Smooth muscle cell (in vitro differentiated cells): ENCODE results near the gene FHOD1. TPM values are rescaled to one million over a fixed set of nuclear protein-coding genes. Genes with fewer than 3 reads are reported as not detected.

Source experiments
- DNase-seq: peaks from one replicate; lab custom pipeline; 2025; ENCODE audit not compliant: unreplicated experiment; lab: John Stamatoyannopoulos, UW
- H2AFZ ChIP-seq: fragments of 200-600 bp; sonication (generic); 2 replicates; pipeline ENCODE4 v1.6.0; 2016; ENCODE audit warnings: antibody characterized with exemption, low read depth, mild to moderate bottlenecking
- H3F3A ChIP-seq: fragments of 200-600 bp; sonication (generic); 2 replicates; pipeline ENCODE4 v1.6.0; 2017; ENCODE audit warnings: antibody characterized with exemption, low read depth
- H3K27ac ChIP-seq: fragments of 200-600 bp; sonication (generic); 2 replicates; pipeline ENCODE4 v1.5.1; 2016; ENCODE audit warnings: low read depth, mild to moderate bottlenecking
- H3K27me3 ChIP-seq: fragments of 200-600 bp; sonication (generic); 2 replicates; pipeline ENCODE4 v1.6.1; 2016; ENCODE audit warnings: low read depth, mild to moderate bottlenecking
- H3K36me3 ChIP-seq: fragments of 200-600 bp; sonication (generic); 2 replicates; pipeline ENCODE4 v1.5.1; 2016; ENCODE audit warnings: low read depth
- H3K4me1 ChIP-seq: fragments of 200-600 bp; sonication (generic); 2 replicates; pipeline ENCODE4 v1.5.1; 2016; ENCODE audit warnings: low read depth
- H3K4me2 ChIP-seq: fragments of 200-600 bp; sonication (generic); 2 replicates; pipeline ENCODE4 v1.6.0; 2016; ENCODE audit warnings: mild to moderate bottlenecking
- H3K4me3 ChIP-seq: fragments of 200-600 bp; sonication (generic); 2 replicates; pipeline ENCODE4 v1.5.1; 2016; ENCODE audit warnings: mild to moderate bottlenecking
- H3K79me2 ChIP-seq: fragments of 200-600 bp; sonication (generic); 2 replicates; pipeline ENCODE4 v1.6.0; 2016; ENCODE audit warnings: low read depth, mild to moderate bottlenecking
- H3K9ac ChIP-seq: fragments of 200-600 bp; sonication (generic); 2 replicates; pipeline ENCODE4 v1.6.0; 2016; ENCODE audit warnings: low read depth
- H3K9me3 ChIP-seq: fragments of 200-600 bp; sonication (generic); replicated peaks from 2 replicates; pipeline ENCODE4 v1.5.1; 2016; ENCODE audit warnings: low read depth
- H4K20me1 ChIP-seq: fragments of 200-600 bp; sonication (generic); 2 replicates; pipeline ENCODE4 v1.6.0; 2016; ENCODE audit warnings: low read depth
- CTCF ChIP-seq: fragments of 200-600 bp; sonication (generic); IDR thresholded peaks from 2 replicates; pipeline ENCODE4 v1.5.1; 2017; ENCODE audit warnings: borderline replicate concordance, mild to moderate bottlenecking, antibody characterized with exemption; ENCODE audit not compliant: insufficient read depth, poor library complexity, severe bottlenecking
- WGBS: methylation state at CpG from one replicate; pipeline ENCODE4 v1.1.7; 2016; ENCODE audit warnings: low lambda C conversion rate; 5-methylcytosine and 5-hydroxymethylcytosine counted together
- polyA plus RNA-seq: library from polyadenylated mRNA; unstranded; fragments of >200 nt; fragmentation: Nextera tagmentation; extraction: Ambion mirVana; gene quantifications from 2 replicates; pipeline ENCODE4 v1.2.1, GENCODE V29; 2016
- total RNA-seq: library from RNA; depleted of rRNA; stranded (reverse); fragments of >200 nt; gene quantifications from 2 replicates; pipeline ENCODE4 v1.2.3, GENCODE V29; 2014

FHOD1 gene
- total and polyA plus RNA-seq, 2 experiments from 2014 or later: 16.0 to 23.3 TPM

- no peak for DNase-seq
- Histone ChIP-seq H2AFZ (peak overlapping the region; percentile 43), H4K20me1 (peaks cover 29% of the 10 kb centered on the region), H3K4me2 (peak overlapping the region; percentile 90), H3K9me3 (no peaks in the 10 kb centered on the region), H3K4me3 (peak overlapping the region; percentile 63), H3K27me3 (no peaks in the 10 kb centered on the region), H3K36me3 (no peaks in the 10 kb centered on the region), H3K4me1 (peaks cover 13% of the 10 kb centered on the region), H3K9ac (peak overlapping the region; percentile 96), H3K27ac (peak overlapping the region; percentile 94), H3K79me2 (peaks cover 10% of the 10 kb centered on the region), H3F3A (no peaks in the 10 kb centered on the region)
- no peak for TF ChIP-seq CTCF
- 5% methylated on average over 11 of the region's 11 CpGs for WGBS
Measured at GRCh38 chr16:67183284-67183626, 64.0 kb downstream of the FHOD1 start.

GRCh38 chr16:67182288-67182687 lies 65.0 kb downstream of the FHOD1 start:
- Histone ChIP-seq H3K4me3 (peak overlapping the region; percentile 63), H2AFZ (no peak overlapping the region), H3K4me2 (peak overlapping the region; percentile 90), H3K36me3 (no peaks in the 10 kb centered on the region), H3K27ac (no peak overlapping the region), H3K9me3 (no peaks in the 10 kb centered on the region), H3K4me1 (peaks cover 13% of the 10 kb centered on the region), H3K27me3 (no peaks in the 10 kb centered on the region), H3K79me2 (peaks cover 10% of the 10 kb centered on the region), H3F3A (no peaks in the 10 kb centered on the region), H4K20me1 (peaks cover 38% of the 10 kb centered on the region), H3K9ac (no peak overlapping the region)
- no peak for TF ChIP-seq CTCF
- no peak for DNase-seq
- WGBS: 75% methylated on average over 2 of the region's 2 CpGs

- TF ChIP-seq CTCF: no peak
- Histone ChIP-seq H3K4me2 (no peak overlapping the region), H3K79me2 (peaks cover 10% of the 10 kb centered on the region), H3F3A (no peaks in the 10 kb centered on the region), H3K27me3 (no peaks in the 10 kb centered on the region), H4K20me1 (peaks cover 41% of the 10 kb centered on the region), H3K4me1 (peaks cover 13% of the 10 kb centered on the region), H3K4me3 (no peak overlapping the region), H3K9me3 (no peaks in the 10 kb centered on the region), H3K9ac (no peak overlapping the region), H2AFZ (no peak overlapping the region), H3K27ac (no peak overlapping the region), H3K36me3 (no peaks in the 10 kb centered on the region)
- DNase-seq: no peak
- 94% methylated on average over 2 of the region's 2 CpGs for WGBS
Measured at GRCh38 chr16:67181346-67181745, 65.9 kb downstream of the FHOD1 start.

GRCh38 chr16:67180166-67180565 lies 67.1 kb downstream of the FHOD1 start:
- no peaks in the 10 kb centered on the region for H3K9me3 ChIP-seq
- peaks cover 43% of the 10 kb centered on the region for H4K20me1 ChIP-seq
- H3K4me2 ChIP-seq: no peak overlapping the region
- peaks cover 10% of the 10 kb centered on the region for H3K79me2 ChIP-seq
- no peak for TF ChIP-seq CTCF
- no peak for DNase-seq
- H3K4me3 ChIP-seq: no peak overlapping the region
- no peaks in the 10 kb centered on the region for H3K36me3 ChIP-seq
- H3K27ac ChIP-seq: no peak overlapping the region
- no peaks in the 10 kb centered on the region for H3K27me3 ChIP-seq
- H3K9ac ChIP-seq: no peak overlapping the region
- no peak overlapping the region for H2AFZ ChIP-seq
- 96% methylated on average over 16 of the region's 16 CpGs for WGBS
- peaks cover 13% of the 10 kb centered on the region for H3K4me1 ChIP-seq
- no peaks in the 10 kb centered on the region for H3F3A ChIP-seq
